ENCODE results near the gene BSND.

DNA sequence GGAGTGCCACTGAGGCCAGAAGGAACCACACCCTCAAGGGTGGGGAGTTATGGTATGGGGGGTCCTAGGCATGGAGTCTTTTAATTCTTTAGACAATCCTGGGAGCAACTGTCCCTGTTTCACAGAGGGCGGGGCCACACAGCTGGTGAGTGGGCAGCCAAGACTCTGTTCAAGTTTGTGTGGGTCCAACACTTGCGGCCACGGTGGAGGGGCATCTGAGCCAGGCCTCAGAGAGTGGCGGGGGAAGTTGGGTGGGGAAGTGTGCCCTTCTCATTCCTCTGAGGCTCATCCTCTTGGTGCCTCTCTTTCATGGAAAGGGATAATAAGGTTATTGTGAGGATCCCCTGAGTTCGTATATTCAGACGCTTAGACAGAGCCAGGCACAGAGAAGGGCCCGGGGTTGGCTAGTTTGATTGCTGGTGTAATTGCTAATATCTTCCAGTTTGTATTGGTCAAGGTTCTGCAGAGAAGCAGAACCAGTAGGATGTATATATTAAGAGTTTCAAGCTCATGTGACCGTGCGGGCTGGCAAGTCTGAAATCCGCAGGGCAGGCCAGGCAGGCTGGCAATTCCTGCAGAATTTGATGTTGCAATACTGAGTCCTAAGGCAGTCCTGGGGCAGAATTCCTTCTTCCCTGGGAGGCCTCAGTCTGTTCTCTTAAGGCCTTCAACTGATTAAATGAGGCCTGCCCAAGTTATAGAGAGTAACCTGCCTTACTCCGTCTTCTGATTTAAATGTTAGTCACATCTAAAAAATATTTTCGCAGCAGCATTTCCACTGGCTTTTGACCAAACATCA is 56.5 kb downstream of the BSND start:
- TF ChIP-seq, protein P1, sequence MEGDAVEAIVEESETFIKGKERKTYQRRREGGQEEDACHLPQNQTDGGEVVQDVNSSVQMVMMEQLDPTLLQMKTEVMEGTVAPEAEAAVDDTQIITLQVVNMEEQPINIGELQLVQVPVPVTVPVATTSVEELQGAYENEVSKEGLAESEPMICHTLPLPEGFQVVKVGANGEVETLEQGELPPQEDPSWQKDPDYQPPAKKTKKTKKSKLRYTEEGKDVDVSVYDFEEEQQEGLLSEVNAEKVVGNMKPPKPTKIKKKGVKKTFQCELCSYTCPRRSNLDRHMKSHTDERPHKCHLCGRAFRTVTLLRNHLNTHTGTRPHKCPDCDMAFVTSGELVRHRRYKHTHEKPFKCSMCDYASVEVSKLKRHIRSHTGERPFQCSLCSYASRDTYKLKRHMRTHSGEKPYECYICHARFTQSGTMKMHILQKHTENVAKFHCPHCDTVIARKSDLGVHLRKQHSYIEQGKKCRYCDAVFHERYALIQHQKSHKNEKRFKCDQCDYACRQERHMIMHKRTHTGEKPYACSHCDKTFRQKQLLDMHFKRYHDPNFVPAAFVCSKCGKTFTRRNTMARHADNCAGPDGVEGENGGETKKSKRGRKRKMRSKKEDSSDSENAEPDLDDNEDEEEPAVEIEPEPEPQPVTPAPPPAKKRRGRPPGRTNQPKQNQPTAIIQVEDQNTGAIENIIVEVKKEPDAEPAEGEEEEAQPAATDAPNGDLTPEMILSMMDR (IDR thresholded peaks at IDR 0.05 in 4 of 5, conservative IDR thresholded peaks at IDR 0.05 in 1 of 5): no peak
- TF ChIP-seq POLR2A (IDR thresholded peaks at IDR 0.05): no peak

All from gastrocnemius medialis (tissue), 4 donors.